Adrenal gland (tissue), 12 donors: Measurements from ENCODE around the gene TSLP. TPM values are rescaled to one million over a fixed set of nuclear protein-coding genes. Genes with fewer than 3 reads are reported as not detected.
A peak's percentile ranks its signal among the peaks of the same experiment; 100 is the strongest.

Source experiments
- DNase-seq, 7 donors: peaks; one replicate each; pipeline ENCODE4 v3.0.0-alpha.2; 2019 to 2020
- H3K27ac ChIP-seq, 5 donors: fragments of 200-600 bp; sonication (generic) in 4 of 5; 1 replicate in 3 of 5; 2 replicates in 2 of 5; pipeline versions ENCODE4 v1.5.1 to v1.8.0; 2016 to 2020; ENCODE audit warnings: mild to moderate bottlenecking in 1 of 5
- H3K27me3 ChIP-seq: fragments of 200-600 bp; 2 replicates; pipeline ENCODE4 v1.8.0; 2021
- H3K36me3 ChIP-seq, 2 donors: fragments of 200-600 bp; replicated peaks in 1 of 2; 1 replicate in 1 of 2; 2 replicates in 1 of 2; pipeline versions ENCODE4 v1.5.1 to v1.8.0; 2018 to 2022
- H3K4me1 ChIP-seq, 2 donors: fragments of 200-600 bp; replicated peaks in 1 of 2; 1 replicate in 1 of 2; 2 replicates in 1 of 2; pipeline versions ENCODE4 v1.5.1 to v1.8.0; 2018 to 2021
- H3K4me3 ChIP-seq, 4 donors: fragments of 200-600 bp; sonication (generic) in 3 of 4; one replicate each; pipeline ENCODE4 v1.5.1; 2016 to 2018
- H3K9me3 ChIP-seq, 3 donors: fragments of 200-600 bp; sonication (generic) in 1 of 3; replicated peaks in 1 of 3; 1 replicate in 2 of 3; 2 replicates in 1 of 3; pipeline versions ENCODE4 v1.5.1 to v1.8.0; 2016 to 2021
- CTCF ChIP-seq, 6 experiments: fragments of 450-650 bp in 4 of 6; fragments of 200-600 bp in 2 of 6; sonication (generic) in 1 of 6; IDR thresholded peaks; 1 replicate in 5 of 6; 2 replicates in 1 of 6; pipeline versions ENCODE4 v1.5.1 to v1.8.0; 2016 to 2021; ENCODE audit warnings: antibody characterized with exemption in 6 of 6, mild to moderate bottlenecking in 2 of 6, moderate library complexity in 1 of 6
- POLR2A ChIP-seq, 2 donors: fragments of 450-650 bp; IDR thresholded peaks; one replicate each; pipeline ENCODE4 v1.6.1; 2017; ENCODE audit warnings: antibody characterized with exemption in 2 of 2, mild to moderate bottlenecking in 2 of 2, moderate library complexity in 1 of 2
- WGBS, 4 donors: extraction: QIAGEN DNeasy Blood & Tissue Kit in 2 of 4; methylation state at CpG; one replicate each; pipeline versions ENCODE4 v1.1.5 to v1.1.7; 2013 to 2017; 5-methylcytosine and 5-hydroxymethylcytosine counted together
- intact Hi-C, 2 donors: fragments of 100-400 bp; cut with DNase I; formaldehyde crosslinking; loops; one replicate each; pipeline versions ENCODE4 v1.14.1 to v1.15.0; 2022 to 2023
- polyA plus RNA-seq, 3 donors: library from polyadenylated mRNA; stranded (reverse); fragments of 200-250 nt in 2 of 3; fragments of 350-450 nt in 1 of 3; fragmentation: Illumina TruSeq in 1 of 3; extraction: RNeasy Lipid Tissue Mini Kit (QIAGEN cat#74804) in 1 of 3; gene quantifications; one replicate each; pipeline ENCODE4 v1.2.3, GENCODE V29; 2013 to 2014
- total RNA-seq, 9 donors: library from RNA; depleted of rRNA in 4 of 9; stranded (reverse); fragments of >200 nt in 4 of 9; fragments of 120-200 nt in 1 of 9; fragmentation: NEBNext Ultra II Directional in 1 of 9; extraction: Animal tissue kit (Norgen Biotek cat#: 25700) in 1 of 9; gene quantifications; one replicate each; pipeline versions ENCODE4 v1.1.0 to v1.2.4, GENCODE V29; 2013 to 2023
- donor health status: healthy with polysubstance abuse.
- donor health status: Bipolar disorder and iron deficiency.
- donor health status: DM: yes; HTN: yes; CAD: no.
- donor health status: DM: no; HTN: no; CAD: no.
- donor health status: DM: no; HTN: no; CAD: no.
- donor health status: DM: yes; HTN: yes; CAD: no.

The TSLP gene
- total and polyA plus RNA-seq, 12 donors: 0.06 to 1.7 (median 0.87) TPM; not detected in 1

- Histone ChIP-seq H3K4me3 (no peak overlapping the region), H3K9me3 (no peaks in the 10 kb centered on the region), H3K36me3 (no peaks in the 10 kb centered on the region), H3K4me1 (no peaks in the 10 kb centered on the region), H3K27me3 (peaks cover 19% of the 10 kb centered on the region), H3K27ac (no peak overlapping the region)
- TF ChIP-seq POLR2A (IDR thresholded peaks at IDR 0.05): no peak
- TF ChIP-seq CTCF (IDR thresholded peaks at IDR 0.05): no peak
- no peak for DNase-seq
- intact Hi-C loops: no loop called here
- WGBS, 4 donors: 64 to 85% (median 73%) methylated on average over 2 of the region's 2 CpGs
Observed at GRCh38 chr5:111066261-111066938, 5.1 kb upstream of the TSLP start.

GRCh38 chr5:111068213-111068612, 3.3 kb upstream of the TSLP start:
- Histone ChIP-seq H3K36me3 (no peaks in the 10 kb centered on the region), H3K4me1 (no peaks in the 10 kb centered on the region), H3K27me3 (peaks cover 22% of the 10 kb centered on the region), H3K27ac (no peak overlapping the region), H3K9me3 (no peaks in the 10 kb centered on the region), H3K4me3 (no peak overlapping the region)
- DNase-seq: no peak
- intact Hi-C loops: no loop called here
- TF ChIP-seq CTCF (IDR thresholded peaks at IDR 0.05): no peak
- TF ChIP-seq POLR2A (IDR thresholded peaks at IDR 0.05): no peak
- 61 to 64% (median 63%) methylated on average over 2 of the region's 2 CpGs for WGBS, 4 donors

- DNase-seq: no peak
- TF ChIP-seq CTCF (IDR thresholded peaks at IDR 0.05): no peak
- TF ChIP-seq POLR2A (IDR thresholded peaks at IDR 0.05): no peak
- no peaks in the 10 kb centered on the region for H3K36me3 ChIP-seq
- peaks cover 27% of the 10 kb centered on the region for H3K27me3 ChIP-seq
- no peak overlapping the region for H3K4me3 ChIP-seq
- H3K27ac ChIP-seq: no peak overlapping the region
- intact Hi-C loops: no loop called here
- H3K9me3 ChIP-seq: no peaks in the 10 kb centered on the region
- peaks cover 0 to 7% of the 10 kb centered on the region in 2 donors for H3K4me1 ChIP-seq
- WGBS, 4 donors: 33 to 60% (median 39%) methylated on average over 4 of the region's 4 CpGs
Observed at GRCh38 chr5:111069839-111070238, 1.7 kb upstream of the TSLP start.

GRCh38 chr5:111070272-111071134, 1.0 kb upstream of the TSLP start:
- TF ChIP-seq CTCF (IDR thresholded peaks at IDR 0.05) (no peak), POLR2A (IDR thresholded peaks at IDR 0.05) (no peak)
- Histone ChIP-seq H3K27me3 (peaks cover 27% of the 10 kb centered on the region), H3K4me3 (no peak overlapping the region), H3K27ac (no peak overlapping the region), H3K9me3 (no peaks in the 10 kb centered on the region), H3K36me3 (no peaks in the 10 kb centered on the region), H3K4me1 (peaks cover 0 to 7% of the 10 kb centered on the region in 2 donors)
- intact Hi-C loops: no loop called here
- WGBS, 4 donors: 9 to 26% (median 10%) methylated on average over 26 to 42 of the region's 42 CpGs
- DNase-seq: peak in 1 of 7 donors; percentile 9
